ENCODE results near the gene RGS4.
"Not testable (repeated sequence)": the region's sequence is repeated elsewhere in the genome, so short reads cannot be mapped to it uniquely, and the experiment has no call there.

Gene RGS4

DNA sequence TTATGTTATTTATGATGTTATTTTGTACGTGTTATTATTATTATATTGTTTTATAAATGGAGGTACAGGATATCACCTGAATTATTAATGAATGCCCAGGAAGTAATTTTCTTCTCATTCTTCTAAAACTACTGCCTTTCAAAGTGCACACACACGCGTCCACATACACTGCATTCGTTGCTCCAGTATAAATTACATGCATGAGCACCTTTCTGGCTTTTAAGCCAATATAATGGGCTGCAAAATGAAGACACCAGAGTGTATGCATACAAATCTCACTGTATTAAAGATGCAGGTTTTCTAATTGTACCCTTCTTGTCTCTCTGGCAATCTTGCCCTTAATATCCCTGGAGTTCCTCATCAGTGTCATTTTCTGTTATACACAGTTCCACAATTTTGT lies 6.9 kb downstream of the RGS4 start:
- H3K36me3 Mint-ChIP-seq: no peaks in the 10 kb centered on the region
- H3K27ac Mint-ChIP-seq: no peak overlapping the region
- H3K9me3 Mint-ChIP-seq: no peaks in the 10 kb centered on the region
- H3K4me1 Mint-ChIP-seq: peaks cover 0 to 2% of the 10 kb centered on the region in 2 donors
- H3K27me3 Mint-ChIP-seq: peaks cover 0 to 1% of the 10 kb centered on the region in 2 donors
- no peak overlapping the region for H3K4me3 Mint-ChIP-seq
- ATAC-seq (replicated peaks): no peak
- DNase-seq: no peak

- H3K9me3 Mint-ChIP-seq: no peaks in the 10 kb centered on the region
- H3K36me3 Mint-ChIP-seq: no peaks in the 10 kb centered on the region
- H3K27ac Mint-ChIP-seq: no peak overlapping the region
- DNase-seq: no peak
- H3K4me3 Mint-ChIP-seq: no peak overlapping the region
- H3K27me3 Mint-ChIP-seq: no peaks in the 10 kb centered on the region
- peaks cover 0 to 2% of the 10 kb centered on the region in 2 donors for H3K4me1 Mint-ChIP-seq
- ATAC-seq (replicated peaks): no peak
Observed at GRCh38 chr1:163076446-163076845, 7.3 kb downstream of the RGS4 start.

DNA sequence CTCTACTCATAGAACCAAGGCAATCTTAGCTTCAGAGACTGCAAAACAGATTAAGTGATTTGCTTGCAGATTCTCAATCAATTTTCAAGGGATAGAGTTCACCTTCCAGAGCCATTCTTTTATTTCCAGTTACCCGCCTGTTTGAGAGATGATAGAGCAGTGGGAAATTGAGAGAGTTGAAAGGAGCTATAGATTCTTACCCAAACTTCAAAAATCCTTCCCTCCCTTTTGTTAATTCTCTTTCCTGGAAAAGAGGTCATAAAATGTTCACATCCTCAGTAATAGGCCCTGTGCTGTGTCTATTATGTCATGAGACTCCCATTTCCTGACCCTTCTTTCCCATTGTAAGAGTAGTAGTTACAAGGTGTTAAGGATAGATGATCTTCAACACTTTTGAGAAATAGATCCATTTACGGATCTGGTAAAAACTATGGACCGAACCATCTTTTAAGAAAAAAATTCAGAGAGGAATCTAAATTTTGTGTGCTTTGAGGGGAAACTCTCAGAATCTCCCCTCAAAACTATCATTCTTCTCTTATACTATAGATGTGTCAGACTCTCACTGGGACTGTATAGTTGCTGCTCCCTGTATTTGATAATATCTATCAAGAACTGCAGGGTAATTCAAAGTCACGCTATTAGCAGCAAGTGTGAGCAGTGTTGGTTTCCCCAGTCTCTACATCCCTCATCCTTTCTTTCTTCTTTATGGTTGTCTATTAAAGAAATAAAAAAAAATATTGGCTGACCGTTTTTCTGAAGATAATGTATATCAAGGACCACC lies 8.0 kb downstream of the RGS4 start:
- ATAC-seq (replicated peaks): no peak
- Mint-ChIP-seq H3K4me1 (no peaks in the 10 kb centered on the region), H3K27me3 (no peaks in the 10 kb centered on the region), H3K36me3 (no peaks in the 10 kb centered on the region), H3K27ac (no peak overlapping the region), H3K9me3 (no peaks in the 10 kb centered on the region), H3K4me3 (no peak overlapping the region)
- no peak for DNase-seq

GRCh38 chr1:163082971-163083370 lies 13.8 kb downstream of the RGS4 start:
- ATAC-seq (replicated peaks) (no peak), DNase-seq (no peak)
- H3K4me1 Mint-ChIP-seq: no peaks in the 10 kb centered on the region
- peaks cover 0 to 2% of the 10 kb centered on the region in 2 donors for H3K9me3 Mint-ChIP-seq
- no peaks in the 10 kb centered on the region for H3K27me3 Mint-ChIP-seq
- H3K36me3 Mint-ChIP-seq: no peaks in the 10 kb centered on the region
- no peak overlapping the region for H3K4me3 Mint-ChIP-seq
- H3K27ac Mint-ChIP-seq: no peak overlapping the region

GRCh38 chr1:163083690-163084089 lies 14.5 kb downstream of the RGS4 start:
- peaks cover 0 to 2% of the 10 kb centered on the region in 2 donors for H3K9me3 Mint-ChIP-seq
- H3K4me3 Mint-ChIP-seq: no peak overlapping the region
- H3K27ac Mint-ChIP-seq: no peak overlapping the region
- H3K36me3 Mint-ChIP-seq: no peaks in the 10 kb centered on the region
- H3K27me3 Mint-ChIP-seq: no peaks in the 10 kb centered on the region
- DNase-seq (no peak), ATAC-seq (replicated peaks) (no peak)
- H3K4me1 Mint-ChIP-seq: no peaks in the 10 kb centered on the region

- H3K4me3 Mint-ChIP-seq: no peak overlapping the region
- H3K36me3 Mint-ChIP-seq: no peaks in the 10 kb centered on the region
- ATAC-seq (replicated peaks) (no peak), DNase-seq (no peak)
- H3K27ac Mint-ChIP-seq: no peak overlapping the region
- peaks cover 0 to 4% of the 10 kb centered on the region in 2 donors for H3K27me3 Mint-ChIP-seq
- no peaks in the 10 kb centered on the region for H3K4me1 Mint-ChIP-seq
- peaks cover 4 to 5% of the 10 kb centered on the region in 2 donors for H3K9me3 Mint-ChIP-seq
Observed at GRCh38 chr1:163084330-163084729, 15.2 kb downstream of the RGS4 start.

DNA sequence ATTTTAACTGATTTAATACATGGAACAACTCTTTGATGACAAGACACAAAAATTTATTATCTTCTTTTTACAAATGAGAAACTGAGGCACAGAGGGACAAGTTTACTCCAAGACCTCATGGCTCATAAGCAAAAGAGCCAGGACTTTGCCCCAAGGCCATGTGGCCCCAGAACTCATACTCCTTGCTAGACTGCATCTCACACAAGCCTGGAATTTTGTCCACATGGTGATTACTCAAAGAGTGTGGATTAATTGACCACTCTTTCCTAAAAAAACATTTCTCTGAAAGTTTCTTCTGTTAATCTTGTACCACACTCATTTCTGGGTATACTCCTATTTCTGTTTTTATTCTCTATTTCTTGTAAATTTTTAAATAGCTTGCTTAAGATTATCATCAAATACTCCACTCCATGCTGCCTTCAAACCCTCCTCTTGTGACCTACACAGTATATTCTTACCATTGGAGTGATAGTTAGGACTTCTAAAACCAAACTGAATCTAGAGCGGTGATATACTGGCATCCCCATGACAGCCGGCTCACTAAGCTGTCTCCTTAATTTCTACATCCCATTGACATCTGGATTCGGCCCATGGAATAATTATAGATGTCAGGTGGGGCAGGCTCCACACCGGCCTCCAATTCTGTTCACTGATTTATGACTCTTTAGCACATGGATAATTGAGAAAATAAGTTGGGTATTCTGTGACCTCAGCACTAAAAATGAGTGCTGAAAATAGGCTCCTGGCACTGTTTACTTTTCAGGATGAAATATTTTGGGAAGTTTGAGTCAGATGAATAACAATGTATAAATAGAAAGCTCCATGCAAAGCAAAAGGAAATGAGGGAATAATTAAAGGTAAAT lies 16.1 kb downstream of the RGS4 start:
- ATAC-seq (replicated peaks) (no peak), DNase-seq (no peak)
- H3K27ac Mint-ChIP-seq: no peak overlapping the region
- H3K27me3 Mint-ChIP-seq: peaks cover 0 to 4% of the 10 kb centered on the region in 2 donors
- H3K36me3 Mint-ChIP-seq: no peaks in the 10 kb centered on the region
- no peaks in the 10 kb centered on the region for H3K4me1 Mint-ChIP-seq
- H3K9me3 Mint-ChIP-seq: peaks cover 4 to 5% of the 10 kb centered on the region in 2 donors
- H3K4me3 Mint-ChIP-seq: no peak overlapping the region

DNA sequence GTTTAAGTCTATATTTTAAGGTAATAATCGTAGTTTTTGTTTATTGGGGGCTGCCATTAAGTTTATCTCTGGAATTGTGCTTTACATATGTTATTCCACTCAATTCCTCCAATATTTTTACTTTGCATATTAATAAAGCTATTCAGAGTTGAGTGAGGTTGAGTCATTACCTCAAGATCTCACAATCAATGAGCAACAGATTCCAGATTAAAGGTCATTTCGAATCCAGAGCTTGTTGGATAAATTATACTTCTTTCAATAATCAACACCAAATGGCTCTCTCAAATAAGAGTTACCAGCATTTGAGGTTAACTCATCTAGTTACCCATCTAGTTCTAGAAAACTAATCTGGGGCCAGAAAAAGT lies 16.7 kb downstream of the RGS4 start:
- DNase-seq: no peak

GRCh38 chr1:163089117-163089516 lies 20.0 kb downstream of the RGS4 start:
- not testable (repeated sequence) for H3K9me3 Mint-ChIP-seq

More for the DNA sequence above, 16.7 kb downstream of the RGS4 start:
- ATAC-seq (replicated peaks): no peak
- Mint-ChIP-seq H3K27ac (no peak overlapping the region), H3K27me3 (peaks cover 0 to 4% of the 10 kb centered on the region in 2 donors), H3K4me3 (no peak overlapping the region), H3K4me1 (no peaks in the 10 kb centered on the region), H3K36me3 (no peaks in the 10 kb centered on the region), H3K9me3 (peaks cover 4 to 5% of the 10 kb centered on the region in 2 donors)

GRCh38 chr1:163090321-163090945 lies 21.3 kb downstream of the RGS4 start:
- ATAC-seq (replicated peaks) (no peak), DNase-seq (no peak)
- no peaks in the 10 kb centered on the region for H3K4me1 Mint-ChIP-seq
- H3K27me3 Mint-ChIP-seq: peaks cover 4 to 6% of the 10 kb centered on the region in 2 donors
- no peak overlapping the region for H3K4me3 Mint-ChIP-seq
- H3K9me3 Mint-ChIP-seq: peaks cover 4% of the 10 kb centered on the region in 2 donors
- H3K36me3 Mint-ChIP-seq: no peaks in the 10 kb centered on the region
- no peak overlapping the region for H3K27ac Mint-ChIP-seq

More at GRCh38 chr1:163089117-163089516, 20.0 kb downstream of the RGS4 start:
- not testable (repeated sequence) for H3K36me3 Mint-ChIP-seq; H3K4me1 Mint-ChIP-seq; H3K4me3 Mint-ChIP-seq; H3K27ac Mint-ChIP-seq; H3K27me3 Mint-ChIP-seq; DNase-seq; ATAC-seq (replicated peaks)

DNA sequence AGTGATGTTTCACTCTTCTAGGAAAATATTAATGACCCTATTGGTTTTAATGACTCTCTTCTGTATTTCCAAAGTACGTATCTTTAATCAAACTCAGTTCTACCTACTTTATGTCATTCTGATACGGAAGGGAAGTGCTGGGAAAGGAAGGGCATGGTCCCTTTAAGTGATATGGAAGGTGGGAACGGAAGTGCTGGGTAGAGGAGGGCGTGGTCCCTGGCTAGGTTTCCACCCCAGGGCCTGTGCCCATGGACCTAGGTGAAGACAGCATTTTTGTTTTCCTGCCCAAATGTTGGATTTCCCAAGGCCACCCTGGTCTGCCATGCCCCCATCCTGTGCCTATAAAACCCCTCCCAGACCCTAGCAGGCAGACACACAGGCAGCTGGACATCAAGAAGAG lies 24.0 kb downstream of the RGS4 start:
- DNase-seq (no peak), ATAC-seq (replicated peaks) (no peak)
- Mint-ChIP-seq H3K9me3 (peaks cover 4% of the 10 kb centered on the region in 2 donors), H3K27ac (no peak overlapping the region), H3K36me3 (no peaks in the 10 kb centered on the region), H3K4me3 (no peak overlapping the region), H3K4me1 (no peaks in the 10 kb centered on the region), H3K27me3 (peaks cover 6 to 7% of the 10 kb centered on the region in 2 donors)

DNA sequence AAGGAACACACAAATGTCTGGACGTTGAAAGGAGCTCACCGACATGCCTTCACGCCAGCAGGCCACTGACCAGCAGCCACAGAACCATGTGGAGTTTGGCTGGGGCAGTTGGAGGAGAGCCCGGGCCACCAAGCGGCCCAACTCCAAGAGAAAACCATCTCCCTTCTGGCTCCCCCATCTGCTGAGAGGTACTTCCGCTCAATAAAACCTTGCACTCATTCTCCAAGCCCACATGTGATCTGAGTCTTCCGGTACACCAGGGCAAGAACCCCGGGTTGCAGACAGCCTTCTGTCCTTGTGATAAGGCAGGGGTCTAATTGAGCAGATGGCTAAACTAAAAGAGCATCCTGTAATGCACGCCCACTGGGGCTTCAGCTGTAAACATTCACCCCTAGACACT lies 24.4 kb downstream of the RGS4 start:
- no peak overlapping the region for H3K4me3 Mint-ChIP-seq
- ATAC-seq (replicated peaks) (no peak), DNase-seq (no peak)
- H3K36me3 Mint-ChIP-seq: no peaks in the 10 kb centered on the region
- H3K4me1 Mint-ChIP-seq: no peaks in the 10 kb centered on the region
- peaks cover 6 to 7% of the 10 kb centered on the region in 2 donors for H3K27me3 Mint-ChIP-seq
- no peak overlapping the region for H3K27ac Mint-ChIP-seq
- peaks cover 4% of the 10 kb centered on the region in 2 donors for H3K9me3 Mint-ChIP-seq

GRCh38 chr1:163094182-163094581 lies 25.0 kb downstream of the RGS4 start:
- Mint-ChIP-seq H3K4me3 (no peak overlapping the region), H3K4me1 (no peaks in the 10 kb centered on the region), H3K27me3 (peaks cover 4 to 6% of the 10 kb centered on the region in 2 donors), H3K36me3 (no peaks in the 10 kb centered on the region), H3K27ac (no peak overlapping the region), H3K9me3 (peaks cover under 1% of the 10 kb centered on the region in 2 donors)
- no peak for DNase-seq
- no peak for ATAC-seq (replicated peaks)

GRCh38 chr1:163094589-163094988 lies 25.4 kb downstream of the RGS4 start:
- DNase-seq: no peak
- no peaks in the 10 kb centered on the region for H3K4me1 Mint-ChIP-seq
- H3K27me3 Mint-ChIP-seq: peaks cover 3 to 6% of the 10 kb centered on the region in 2 donors
- no peaks in the 10 kb centered on the region for H3K36me3 Mint-ChIP-seq
- no peak overlapping the region for H3K4me3 Mint-ChIP-seq
- H3K9me3 Mint-ChIP-seq: no peaks in the 10 kb centered on the region
- no peak for ATAC-seq (replicated peaks)
- H3K27ac Mint-ChIP-seq: no peak overlapping the region

All from stimulated activated naive B cell treated with anti-CD40 and anti-IgM and Interleukin-4, amounts not matched to agents 10 μg/mL and 1 μg/mL and 100 μg/mL, for 72 hours (primary cell).